H1 (cell line): ENCODE data around the gene ADK. TPM values are rescaled to one million over a fixed set of nuclear protein-coding genes. Genes with fewer than 3 reads are reported as not detected.
A peak's percentile ranks its signal among the peaks of the same experiment; 100 is the strongest.

Experiments used
- CTCF ChIA-PET: fragments of 300-600 bp; sonication (Branson Sonifier 250); formaldehyde crosslinking; loops from one replicate; lab custom pipeline; 2021; ENCODE audit not compliant: partially characterized antibody; lab: Charles Lee
- POLR2A ChIA-PET: fragments of 300-600 bp; sonication (Branson Sonifier 250); formaldehyde crosslinking; loops from one replicate; lab custom pipeline; 2021; ENCODE audit warnings: inconsistent platforms; ENCODE audit not compliant: partially characterized antibody; lab: Charles Lee
- DNase-seq, 2 experiments: peaks; one replicate each; pipeline versions ENCODE4 v3.0.0 to v3.0.0-alpha.2; 2010 to 2022; ENCODE audit warnings: low spot score in 2 of 2, low read depth in 1 of 2, mixed read lengths in 1 of 2
- FAIRE-seq: peaks from 2 replicates; lab custom pipeline; 2011; peaks lifted over from hg19 to GRCh38; lab: Jason Lieb, UNC
- H2AFZ ChIP-seq: 2 replicates; pipeline ENCODE4 v1.8.1; 2012; ENCODE audit warnings: low read length, inconsistent platforms
- H2AK5ac ChIP-seq: 2 replicates; pipeline ENCODE4 v1.6.1; 2013; ENCODE audit warnings: low read depth, low read length
- H2BK120ac ChIP-seq: replicated peaks from 2 replicates; pipeline ENCODE3; 2013; ENCODE audit warnings: low read depth, low read length, inconsistent platforms
- H2BK12ac ChIP-seq: 2 replicates; pipeline ENCODE4 v1.6.1; 2013; ENCODE audit warnings: low read depth, low read length
- H2BK15ac ChIP-seq: 2 replicates; pipeline ENCODE4 v1.6.1; 2013; ENCODE audit warnings: low read length
- H2BK20ac ChIP-seq: 2 replicates; pipeline ENCODE4 v1.6.1; 2013; ENCODE audit warnings: low read length
- H2BK5ac ChIP-seq: 2 replicates; pipeline ENCODE4 v1.6.1; 2013; ENCODE audit warnings: low read depth, low read length
- H3K14ac ChIP-seq: 2 replicates; pipeline ENCODE4 v1.6.1; 2013; ENCODE audit warnings: inconsistent platforms; ENCODE audit not compliant: insufficient read length
- H3K18ac ChIP-seq: 2 replicates; pipeline ENCODE4 v1.6.1; 2013; ENCODE audit warnings: low read length; ENCODE audit errors: extremely low read depth
- H3K23ac ChIP-seq: 2 replicates; pipeline ENCODE4 v1.6.1; 2013; ENCODE audit warnings: inconsistent platforms; ENCODE audit not compliant: insufficient read length
- H3K23me2 ChIP-seq: 2 replicates; pipeline ENCODE4 v1.6.1; 2013; ENCODE audit warnings: low read depth, low read length
- H3K27ac ChIP-seq: 2 replicates; pipeline ENCODE4 v1.6.1; 2011; ENCODE audit warnings: low read depth, low read length, inconsistent platforms
- H3K27me3 ChIP-seq, 4 experiments: replicated peaks in 1 of 4; 1 replicate in 1 of 4; 2 replicates in 3 of 4; pipeline versions ENCODE4 v1.6.1 to v1.8.1; 2011 to 2013; ENCODE audit warnings: low read length in 3 of 4, mild to moderate bottlenecking in 3 of 4, inconsistent platforms in 2 of 4, mixed read lengths in 2 of 4, moderate library complexity in 1 of 4; ENCODE audit not compliant: control insufficient read depth in 3 of 4, insufficient read depth in 3 of 4; ENCODE audit errors: extremely low read depth in 1 of 4
- H3K36me3 ChIP-seq, 4 experiments: 2 replicates each; pipeline versions ENCODE4 v1.6.1 to v1.8.1; 2011 to 2013; ENCODE audit warnings: mild to moderate bottlenecking in 4 of 4, low read length in 3 of 4, moderate library complexity in 2 of 4, control low read depth in 1 of 4, inconsistent platforms in 1 of 4; ENCODE audit not compliant: insufficient read depth in 4 of 4, control insufficient read depth in 2 of 4
- H3K4ac ChIP-seq: replicated peaks from 2 replicates; pipeline ENCODE3; 2013; ENCODE audit warnings: low read length, low read depth, mixed read lengths, inconsistent platforms; ENCODE audit not compliant: insufficient read length
- H3K4me1 ChIP-seq, 4 experiments: replicated peaks in 1 of 4; 1 replicate in 1 of 4; 2 replicates in 3 of 4; pipeline versions ENCODE4 v1.6.1 to v1.8.1; 2011 to 2013; ENCODE audit warnings: low read length in 3 of 4, inconsistent platforms in 2 of 4, mixed read lengths in 1 of 4; ENCODE audit not compliant: insufficient read depth in 4 of 4, control insufficient read depth in 3 of 4
- H3K4me2 ChIP-seq, 2 experiments: 2 replicates each; pipeline versions ENCODE4 v1.6.1 to v1.8.1; 2011 to 2013; ENCODE audit warnings: low read depth in 2 of 2, low read length in 2 of 2, control low read depth in 1 of 2, inconsistent platforms in 1 of 2, mild to moderate bottlenecking in 1 of 2; ENCODE audit not compliant: insufficient read depth in 1 of 2
- H3K4me3 ChIP-seq, 4 experiments: fragments of 200-600, 300-600 bp in 1 of 4; sonication (generic), shearing (Covaris generic), sonication (Bioruptor Twin) in 1 of 4; 2 replicates each; pipeline versions ENCODE4 v1.5.1 to v1.8.1; 2011 to 2016; ENCODE audit warnings: low read length in 4 of 4, low read depth in 3 of 4, control low read depth in 2 of 4, inconsistent platforms in 2 of 4, mild to moderate bottlenecking in 2 of 4, mixed read lengths in 1 of 4, moderate library complexity in 1 of 4; ENCODE audit not compliant: insufficient read depth in 2 of 4; ENCODE audit errors: extremely low read depth in 1 of 4
- H3K56ac ChIP-seq: replicated peaks from 2 replicates; pipeline ENCODE3; 2013; ENCODE audit warnings: low read depth, mild to moderate bottlenecking, mixed read lengths, low read length, inconsistent platforms; ENCODE audit not compliant: insufficient read length
- H3K79me1 ChIP-seq: 2 replicates; pipeline ENCODE4 v1.6.1; 2013; ENCODE audit warnings: low read depth, low read length, control low read depth
- H3K79me2 ChIP-seq, 2 experiments: 2 replicates each; pipeline versions ENCODE4 v1.6.1 to v1.8.1; 2012 to 2013; ENCODE audit warnings: low read length in 2 of 2, mild to moderate bottlenecking in 2 of 2, inconsistent platforms in 1 of 2; ENCODE audit not compliant: insufficient read depth in 2 of 2, control insufficient read depth in 1 of 2
- H3K9ac ChIP-seq, 4 experiments: replicated peaks in 1 of 4; 1 replicate in 1 of 4; 2 replicates in 3 of 4; pipeline versions ENCODE4 v1.6.1 to v1.8.1; 2011 to 2013; ENCODE audit warnings: low read depth in 3 of 4, low read length in 3 of 4, control low read depth in 2 of 4, mild to moderate bottlenecking in 2 of 4, moderate library complexity in 2 of 4, inconsistent platforms in 1 of 4; ENCODE audit errors: extremely low read depth in 1 of 4
- H3K9me3 ChIP-seq, 2 experiments: 2 replicates each; pipeline versions ENCODE4 v1.6.1 to v1.8.1; 2012 to 2013; ENCODE audit warnings: mild to moderate bottlenecking in 2 of 2, moderate library complexity in 2 of 2, control low read depth in 1 of 2, inconsistent platforms in 1 of 2, low read depth in 1 of 2, low read length in 1 of 2, mixed read lengths in 1 of 2; ENCODE audit not compliant: insufficient read depth in 2 of 2
- H4K20me1 ChIP-seq, 2 experiments: replicated peaks in 1 of 2; 2 replicates each; pipeline versions ENCODE3 to v1.8.1; 2011 to 2013; ENCODE audit warnings: inconsistent platforms in 2 of 2, low read length in 2 of 2, mild to moderate bottlenecking in 1 of 2; ENCODE audit not compliant: insufficient read depth in 2 of 2, control insufficient read depth in 1 of 2
- H4K5ac ChIP-seq: 2 replicates; pipeline ENCODE4 v1.6.1; 2013; ENCODE audit warnings: low read length, low read depth, mixed read lengths, inconsistent platforms; ENCODE audit not compliant: insufficient read length
- H4K8ac ChIP-seq: 2 replicates; pipeline ENCODE4 v1.8.0; 2013; ENCODE audit warnings: mild to moderate bottlenecking, moderate library complexity, low read length, inconsistent platforms; ENCODE audit not compliant: insufficient read depth; ENCODE audit errors: extremely low read depth
- H4K91ac ChIP-seq: replicated peaks from 2 replicates; pipeline ENCODE3; 2013; ENCODE audit warnings: low read length, mixed read lengths, inconsistent platforms; ENCODE audit not compliant: insufficient read length
- TCF12 ChIP-seq: IDR thresholded peaks from 2 replicates; pipeline ENCODE4 v1.6.1; 2011; ENCODE audit warnings: low read depth, mild to moderate bottlenecking, low read length
- YY1 ChIP-seq: IDR thresholded peaks from 2 replicates; pipeline ENCODE4 v1.6.1; 2011; ENCODE audit warnings: low read depth, mild to moderate bottlenecking, low read length
- polyA plus RNA-seq, 7 experiments: library from polyadenylated mRNA; depleted of rRNA in 3 of 7; stranded (reverse) in 5 of 7; unstranded in 2 of 7; fragments of >200 nt in 5 of 7; fragments of 200-250 nt in 2 of 7; gene quantifications; 1 replicate in 5 of 7; 2 replicates in 1 of 7; 4 replicates in 1 of 7; pipeline versions ENCODE4 v1.2.1 to v1.2.3, GENCODE V29; 2011 to 2013; ENCODE audit warnings: missing spikeins in 2 of 7, mixed read lengths in 2 of 7
- total RNA-seq: library from RNA; stranded (reverse); fragmentation: NEBNext Ultra II Directional; extraction: Animal tissue kit (Norgen Biotek cat#: 25700); gene quantifications from 2 replicates; pipeline ENCODE4 v1.2.1, GENCODE V29; 2021

ADK gene
- total and polyA plus RNA-seq, 2 of the 8 experiments (the other 6 are each of a cell fraction or from before 2014, with no cell fraction given): 12.3 to 42.4 TPM

- Histone ChIP-seq H4K20me1 (no peaks in the 10 kb centered on the region), H3K4ac (no peak overlapping the region), H2AFZ (no peak overlapping the region), H3K79me2 (no peaks in the 10 kb centered on the region), H2BK20ac (no peak overlapping the region), H4K5ac (no peak overlapping the region), H2BK12ac (no peak overlapping the region), H3K23me2 (no peaks in the 10 kb centered on the region), H3K79me1 (no peaks in the 10 kb centered on the region), H2BK120ac (no peak overlapping the region), H3K9ac (no peak overlapping the region), H3K18ac (no peak overlapping the region), H4K8ac (no peak overlapping the region), H3K23ac (no peak overlapping the region), H3K27ac (no peak overlapping the region), H3K27me3 (no peaks in the 10 kb centered on the region), H3K9me3 (no peaks in the 10 kb centered on the region), H3K36me3 (no peaks in the 10 kb centered on the region), H2AK5ac (no peak overlapping the region), H2BK15ac (no peak overlapping the region), H2BK5ac (no peak overlapping the region), H4K91ac (no peak overlapping the region), H3K4me2 (peak overlapping the region in 1 of 2 experiments; percentile 10; a peak in 1 of 4 replicates), H3K56ac (no peak overlapping the region), H3K14ac (no peak overlapping the region), H3K4me3 (no peak overlapping the region), H3K4me1 (peaks cover 0 to 11% (median 4%) of the 10 kb centered on the region in 4 experiments; a peak in 4 of 7 replicates)
- ChIA-PET POLR2A (no interaction called here), CTCF (no interaction called here)
- DNase-seq: no peak
- TF ChIP-seq TCF12 (peak; percentile 41; the same call in 1 of the 2 replicates), YY1 (no peak)
- peak; percentile 39 for FAIRE-seq
Measured at GRCh38 chr10:74255214-74255613, 104.2 kb downstream of the ADK start.
